H1 (cell line): Measurements from ENCODE around the gene HORMAD2. TPM values are rescaled to one million over a fixed set of nuclear protein-coding genes. Genes with fewer than 3 reads are reported as not detected.
"Not testable (repeated sequence)": the region's sequence is repeated elsewhere in the genome, so short reads cannot be mapped to it uniquely, and the experiment has no call there.

Experiments
- CTCF ChIA-PET: fragments of 300-600 bp; sonication (Branson Sonifier 250); formaldehyde crosslinking; loops from one replicate; lab custom pipeline; 2021; ENCODE audit not compliant: partially characterized antibody; lab: Charles Lee
- POLR2A ChIA-PET: fragments of 300-600 bp; sonication (Branson Sonifier 250); formaldehyde crosslinking; loops from one replicate; lab custom pipeline; 2021; ENCODE audit warnings: inconsistent platforms; ENCODE audit not compliant: partially characterized antibody; lab: Charles Lee
- DNase-seq, 2 experiments: peaks; one replicate each; pipeline versions ENCODE4 v3.0.0 to v3.0.0-alpha.2; 2010 to 2022; ENCODE audit warnings: low spot score in 2 of 2, low read depth in 1 of 2, mixed read lengths in 1 of 2
- FAIRE-seq: peaks from 2 replicates; lab custom pipeline; 2011; peaks lifted over from hg19 to GRCh38; lab: Jason Lieb, UNC
- H2AFZ ChIP-seq: 2 replicates; pipeline ENCODE4 v1.8.1; 2012; ENCODE audit warnings: low read length, inconsistent platforms
- H2AK5ac ChIP-seq: 2 replicates; pipeline ENCODE4 v1.6.1; 2013; ENCODE audit warnings: low read depth, low read length
- H2BK120ac ChIP-seq: replicated peaks from 2 replicates; pipeline ENCODE3; 2013; ENCODE audit warnings: low read depth, low read length, inconsistent platforms
- H2BK12ac ChIP-seq: 2 replicates; pipeline ENCODE4 v1.6.1; 2013; ENCODE audit warnings: low read depth, low read length
- H2BK15ac ChIP-seq: 2 replicates; pipeline ENCODE4 v1.6.1; 2013; ENCODE audit warnings: low read length
- H2BK20ac ChIP-seq: 2 replicates; pipeline ENCODE4 v1.6.1; 2013; ENCODE audit warnings: low read length
- H2BK5ac ChIP-seq: 2 replicates; pipeline ENCODE4 v1.6.1; 2013; ENCODE audit warnings: low read depth, low read length
- H3K14ac ChIP-seq: 2 replicates; pipeline ENCODE4 v1.6.1; 2013; ENCODE audit warnings: inconsistent platforms; ENCODE audit not compliant: insufficient read length
- H3K18ac ChIP-seq: 2 replicates; pipeline ENCODE4 v1.6.1; 2013; ENCODE audit warnings: low read length; ENCODE audit errors: extremely low read depth
- H3K23ac ChIP-seq: 2 replicates; pipeline ENCODE4 v1.6.1; 2013; ENCODE audit warnings: inconsistent platforms; ENCODE audit not compliant: insufficient read length
- H3K23me2 ChIP-seq: 2 replicates; pipeline ENCODE4 v1.6.1; 2013; ENCODE audit warnings: low read depth, low read length
- H3K27ac ChIP-seq: 2 replicates; pipeline ENCODE4 v1.6.1; 2011; ENCODE audit warnings: low read depth, low read length, inconsistent platforms
- H3K27me3 ChIP-seq, 4 experiments: replicated peaks in 1 of 4; 1 replicate in 1 of 4; 2 replicates in 3 of 4; pipeline versions ENCODE4 v1.6.1 to v1.8.1; 2011 to 2013; ENCODE audit warnings: low read length in 3 of 4, mild to moderate bottlenecking in 3 of 4, inconsistent platforms in 2 of 4, mixed read lengths in 2 of 4, moderate library complexity in 1 of 4; ENCODE audit not compliant: control insufficient read depth in 3 of 4, insufficient read depth in 3 of 4; ENCODE audit errors: extremely low read depth in 1 of 4
- H3K36me3 ChIP-seq, 4 experiments: 2 replicates each; pipeline versions ENCODE4 v1.6.1 to v1.8.1; 2011 to 2013; ENCODE audit warnings: mild to moderate bottlenecking in 4 of 4, low read length in 3 of 4, moderate library complexity in 2 of 4, control low read depth in 1 of 4, inconsistent platforms in 1 of 4; ENCODE audit not compliant: insufficient read depth in 4 of 4, control insufficient read depth in 2 of 4
- H3K4ac ChIP-seq: replicated peaks from 2 replicates; pipeline ENCODE3; 2013; ENCODE audit warnings: low read length, low read depth, mixed read lengths, inconsistent platforms; ENCODE audit not compliant: insufficient read length
- H3K4me1 ChIP-seq, 4 experiments: replicated peaks in 1 of 4; 1 replicate in 1 of 4; 2 replicates in 3 of 4; pipeline versions ENCODE4 v1.6.1 to v1.8.1; 2011 to 2013; ENCODE audit warnings: low read length in 3 of 4, inconsistent platforms in 2 of 4, mixed read lengths in 1 of 4; ENCODE audit not compliant: insufficient read depth in 4 of 4, control insufficient read depth in 3 of 4
- H3K4me2 ChIP-seq, 2 experiments: 2 replicates each; pipeline versions ENCODE4 v1.6.1 to v1.8.1; 2011 to 2013; ENCODE audit warnings: low read depth in 2 of 2, low read length in 2 of 2, control low read depth in 1 of 2, inconsistent platforms in 1 of 2, mild to moderate bottlenecking in 1 of 2; ENCODE audit not compliant: insufficient read depth in 1 of 2
- H3K4me3 ChIP-seq, 4 experiments: fragments of 200-600, 300-600 bp in 1 of 4; sonication (generic), shearing (Covaris generic), sonication (Bioruptor Twin) in 1 of 4; 2 replicates each; pipeline versions ENCODE4 v1.5.1 to v1.8.1; 2011 to 2016; ENCODE audit warnings: low read length in 4 of 4, low read depth in 3 of 4, control low read depth in 2 of 4, inconsistent platforms in 2 of 4, mild to moderate bottlenecking in 2 of 4, mixed read lengths in 1 of 4, moderate library complexity in 1 of 4; ENCODE audit not compliant: insufficient read depth in 2 of 4; ENCODE audit errors: extremely low read depth in 1 of 4
- H3K56ac ChIP-seq: replicated peaks from 2 replicates; pipeline ENCODE3; 2013; ENCODE audit warnings: low read depth, mild to moderate bottlenecking, mixed read lengths, low read length, inconsistent platforms; ENCODE audit not compliant: insufficient read length
- H3K79me1 ChIP-seq: 2 replicates; pipeline ENCODE4 v1.6.1; 2013; ENCODE audit warnings: low read depth, low read length, control low read depth
- H3K79me2 ChIP-seq, 2 experiments: 2 replicates each; pipeline versions ENCODE4 v1.6.1 to v1.8.1; 2012 to 2013; ENCODE audit warnings: low read length in 2 of 2, mild to moderate bottlenecking in 2 of 2, inconsistent platforms in 1 of 2; ENCODE audit not compliant: insufficient read depth in 2 of 2, control insufficient read depth in 1 of 2
- H3K9ac ChIP-seq, 4 experiments: replicated peaks in 1 of 4; 1 replicate in 1 of 4; 2 replicates in 3 of 4; pipeline versions ENCODE4 v1.6.1 to v1.8.1; 2011 to 2013; ENCODE audit warnings: low read depth in 3 of 4, low read length in 3 of 4, control low read depth in 2 of 4, mild to moderate bottlenecking in 2 of 4, moderate library complexity in 2 of 4, inconsistent platforms in 1 of 4; ENCODE audit errors: extremely low read depth in 1 of 4
- H3K9me3 ChIP-seq, 2 experiments: 2 replicates each; pipeline versions ENCODE4 v1.6.1 to v1.8.1; 2012 to 2013; ENCODE audit warnings: mild to moderate bottlenecking in 2 of 2, moderate library complexity in 2 of 2, control low read depth in 1 of 2, inconsistent platforms in 1 of 2, low read depth in 1 of 2, low read length in 1 of 2, mixed read lengths in 1 of 2; ENCODE audit not compliant: insufficient read depth in 2 of 2
- H4K20me1 ChIP-seq, 2 experiments: replicated peaks in 1 of 2; 2 replicates each; pipeline versions ENCODE3 to v1.8.1; 2011 to 2013; ENCODE audit warnings: inconsistent platforms in 2 of 2, low read length in 2 of 2, mild to moderate bottlenecking in 1 of 2; ENCODE audit not compliant: insufficient read depth in 2 of 2, control insufficient read depth in 1 of 2
- H4K5ac ChIP-seq: 2 replicates; pipeline ENCODE4 v1.6.1; 2013; ENCODE audit warnings: low read length, low read depth, mixed read lengths, inconsistent platforms; ENCODE audit not compliant: insufficient read length
- H4K8ac ChIP-seq: 2 replicates; pipeline ENCODE4 v1.8.0; 2013; ENCODE audit warnings: mild to moderate bottlenecking, moderate library complexity, low read length, inconsistent platforms; ENCODE audit not compliant: insufficient read depth; ENCODE audit errors: extremely low read depth
- H4K91ac ChIP-seq: replicated peaks from 2 replicates; pipeline ENCODE3; 2013; ENCODE audit warnings: low read length, mixed read lengths, inconsistent platforms; ENCODE audit not compliant: insufficient read length
- NRF1 ChIP-seq: IDR thresholded peaks from 2 replicates; pipeline ENCODE4 v1.6.1; 2011; ENCODE audit warnings: mild to moderate bottlenecking, low read depth, low read length, improper control_type of control experiment
- SIX5 ChIP-seq: IDR thresholded peaks from 2 replicates; pipeline ENCODE4 v1.6.1; 2011; ENCODE audit warnings: mild to moderate bottlenecking, low read depth, low read length
- WGBS, 2 experiments: shearing (Covaris generic) in 1 of 2; methylation state at CpG; one replicate each; pipeline versions ENCODE4 v1.1.6 to v1.1.7; 2013 to 2015; ENCODE audit warnings: low lambda C conversion rate in 2 of 2, mixed read lengths in 2 of 2, inconsistent platforms in 1 of 2, low coverage in 1 of 2, missing lambda C conversion rate in 1 of 2; ENCODE audit not compliant: insufficient replicate concordance in 2 of 2, insufficient coverage in 1 of 2, insufficient read length in 1 of 2; ENCODE audit errors: extremely low coverage in 1 of 2, missing lambda C conversion rate in 1 of 2; 5-methylcytosine and 5-hydroxymethylcytosine counted together
- polyA plus RNA-seq, 7 experiments: library from polyadenylated mRNA; depleted of rRNA in 3 of 7; stranded (reverse) in 5 of 7; unstranded in 2 of 7; fragments of >200 nt in 5 of 7; fragments of 200-250 nt in 2 of 7; gene quantifications; 1 replicate in 5 of 7; 2 replicates in 1 of 7; 4 replicates in 1 of 7; pipeline versions ENCODE4 v1.2.1 to v1.2.3, GENCODE V29; 2011 to 2013; ENCODE audit warnings: missing spikeins in 2 of 7, mixed read lengths in 2 of 7
- total RNA-seq: library from RNA; stranded (reverse); fragmentation: NEBNext Ultra II Directional; extraction: Animal tissue kit (Norgen Biotek cat#: 25700); gene quantifications from 2 replicates; pipeline ENCODE4 v1.2.1, GENCODE V29; 2021

The HORMAD2 gene
- total and polyA plus RNA-seq, 2 of the 8 experiments (the other 6 are each of a cell fraction or from before 2014, with no cell fraction given): 0.03 TPM; not detected in 1

GRCh38 chr22:30086496-30086895 is 6.2 kb downstream of the HORMAD2 start (continued):
- no peak for TF ChIP-seq SIX5
- no peak for TF ChIP-seq NRF1
- TF ChIP-seq, all 59 proteins: peak for 0

- H3K27ac ChIP-seq, H3K36me3 ChIP-seq, H3K14ac ChIP-seq, H3K23ac ChIP-seq, H3K4me3 ChIP-seq, H3K9me3 ChIP-seq, H3K79me2 ChIP-seq, H3K18ac ChIP-seq, H2BK20ac ChIP-seq, FAIRE-seq, H2AFZ ChIP-seq, H3K4me1 ChIP-seq, DNase-seq, H2AK5ac ChIP-seq, H2BK15ac ChIP-seq, H4K5ac ChIP-seq, H2BK5ac ChIP-seq, H3K23me2 ChIP-seq, H3K9ac ChIP-seq, H2BK12ac ChIP-seq, H3K79me1 ChIP-seq, H3K4ac ChIP-seq, H3K27me3 ChIP-seq, H2BK120ac ChIP-seq, H3K4me2 ChIP-seq, H4K8ac ChIP-seq, POLR2A ChIA-PET, H4K20me1 ChIP-seq, H3K56ac ChIP-seq, H4K91ac ChIP-seq: not testable (repeated sequence)
- CTCF ChIA-PET: interaction anchor here (0.6 to 1.6 kb wide), 3 partner anchors 53 to 249 kb away, joined by 3 read pairs; partner anchors contain the start of gene ASCC2
- 89% methylated on average over 5 of the region's 5 CpGs; no CpG with 5 or more reads in 1 of the 2 experiments for WGBS, 2 experiments
These were observed 6.8 kb downstream of the HORMAD2 start for GRCh38 chr22:30087037-30087436.
